HepG2 (cell line): ENCODE results near the gene ZNF443. TPM values are rescaled to one million over a fixed set of nuclear protein-coding genes. Genes with fewer than 3 reads are reported as not detected.

ENCODE experiments used
- AKAP8 ChIP-seq: sonication (generic); formaldehyde crosslinking; IDR thresholded peaks from 2 replicates; pipeline ENCODE4 v1.5.1; 2020; ENCODE audit warnings: mild to moderate bottlenecking, missing genetic modification reagents
- CHD4 ChIP-seq: fragments of 200-600 bp; sonication (generic); IDR thresholded peaks from 2 replicates; pipeline ENCODE4 v1.7.0; 2017; ENCODE audit warnings: mild to moderate bottlenecking, low read length, borderline replicate concordance
- DMTF1 ChIP-seq: sonication (generic); formaldehyde crosslinking; IDR thresholded peaks from 2 replicates; pipeline ENCODE4 v1.4.0; 2020; ENCODE audit warnings: mild to moderate bottlenecking, missing genetic modification reagents
- HBP1 ChIP-seq: IDR thresholded peaks from 2 replicates; pipeline ENCODE4 v1.6.1; 2016; ENCODE audit warnings: low read depth, control low read depth
- HOXA9 ChIP-seq: sonication (generic); formaldehyde crosslinking; IDR thresholded peaks from 2 replicates; pipeline ENCODE4 v1.8.1; 2022; ENCODE audit warnings: missing genetic modification reagents, mild to moderate bottlenecking, moderate library complexity, borderline replicate concordance
- MATR3 ChIP-seq: sonication (generic); formaldehyde crosslinking; IDR thresholded peaks from 2 replicates; pipeline ENCODE4 v1.4.0; 2020; ENCODE audit warnings: missing genetic modification reagents
- RXRB ChIP-seq: IDR thresholded peaks from 2 replicates; pipeline ENCODE4 v1.6.1; 2016; ENCODE audit warnings: borderline replicate concordance, missing genetic modification reagents, missing compliant biosample characterization
- SCMH1 ChIP-seq: sonication (generic); formaldehyde crosslinking; IDR thresholded peaks from 2 replicates; pipeline ENCODE4 v1.9.0; 2021; ENCODE audit warnings: missing genetic modification reagents, mild to moderate bottlenecking, borderline replicate concordance
- SNAPC2 ChIP-seq: sonication (generic); formaldehyde crosslinking; IDR thresholded peaks from 2 replicates; pipeline ENCODE4 v1.8.1; 2022; ENCODE audit warnings: mild to moderate bottlenecking, missing genetic modification reagents
- TFDP1 ChIP-seq: IDR thresholded peaks from 2 replicates; pipeline ENCODE4 v1.6.1; 2016; ENCODE audit warnings: missing compliant biosample characterization, missing genetic modification reagents, borderline replicate concordance
- UBTF ChIP-seq: sonication (generic); formaldehyde crosslinking; IDR thresholded peaks from 2 replicates; pipeline ENCODE4 v1.4.0; 2020; ENCODE audit warnings: mild to moderate bottlenecking, missing genetic modification reagents
- YY1 ChIP-seq: IDR thresholded peaks from 2 replicates; pipeline ENCODE4 v1.6.1; 2011; ENCODE audit warnings: low read length, low read depth, moderate library complexity, mild to moderate bottlenecking; ENCODE audit not compliant: insufficient read depth, insufficient replicate concordance
- ZBTB21 ChIP-seq: sonication (generic); formaldehyde crosslinking; IDR thresholded peaks from 2 replicates; pipeline ENCODE4 v1.4.0; 2020; ENCODE audit warnings: missing genetic modification reagents
- ZC3H13 ChIP-seq: sonication (generic); formaldehyde crosslinking; IDR thresholded peaks from 2 replicates; pipeline ENCODE4 v1.8.1; 2023; ENCODE audit warnings: mild to moderate bottlenecking, missing genetic modification reagents, moderate library complexity
- ZIK1 ChIP-seq: sonication (generic); formaldehyde crosslinking; IDR thresholded peaks from 2 replicates; pipeline ENCODE4 v1.5.0; 2020; ENCODE audit warnings: mild to moderate bottlenecking, low read depth, missing genetic modification reagents, borderline replicate concordance
- ZNF30 ChIP-seq: sonication (generic); formaldehyde crosslinking; IDR thresholded peaks from 2 replicates; pipeline ENCODE4 v1.5.0; 2020; ENCODE audit warnings: mild to moderate bottlenecking, missing genetic modification reagents
- ZNF7 ChIP-seq: IDR thresholded peaks from 2 replicates; pipeline ENCODE4 v1.6.1; 2016; ENCODE audit warnings: missing biosample characterization, missing genetic modification reagents
- polyA plus RNA-seq, 8 experiments: library from polyadenylated mRNA; depleted of rRNA in 3 of 8; stranded (reverse) in 7 of 8; unstranded in 1 of 8; fragments of >200 nt; fragmentation: Illumina TruSeq in 4 of 8; extraction: Trizol in 4 of 8; gene quantifications; 2 replicates each; pipeline versions ENCODE4 v1.2.1 to v1.2.3, GENCODE V29; 2011 to 2016; ENCODE audit warnings: low read depth in 4 of 8, missing spikeins in 1 of 8, mixed read lengths in 1 of 8; ENCODE audit not compliant: insufficient read depth in 1 of 8
- total RNA-seq, 5 experiments: library from RNA; depleted of rRNA; stranded (reverse); fragments of >200 nt; fragmentation: Illumina TruSeq; extraction: Trizol; gene quantifications; 2 replicates each; pipeline ENCODE4 v1.2.3, GENCODE V29; 2016; ENCODE audit warnings: low read depth in 1 of 5
- TF ChIP-seq, protein P1 (sequence below): sonication (generic); formaldehyde crosslinking; IDR thresholded peaks from 2 replicates; pipeline ENCODE4 v1.4.0; 2020; ENCODE audit warnings: mild to moderate bottlenecking, missing genetic modification reagents
- TF ChIP-seq, protein P2 (sequence below): sonication (generic); formaldehyde crosslinking; IDR thresholded peaks from 2 replicates; pipeline ENCODE4 v1.5.0; 2020; ENCODE audit warnings: mild to moderate bottlenecking, missing genetic modification reagents, moderate library complexity

Gene ZNF443
- total and polyA plus RNA-seq, 2 of the 13 experiments (the other 11 are each of a cell fraction or from before 2014, with no cell fraction given) = 3.6 to 19.0 TPM

DNA sequence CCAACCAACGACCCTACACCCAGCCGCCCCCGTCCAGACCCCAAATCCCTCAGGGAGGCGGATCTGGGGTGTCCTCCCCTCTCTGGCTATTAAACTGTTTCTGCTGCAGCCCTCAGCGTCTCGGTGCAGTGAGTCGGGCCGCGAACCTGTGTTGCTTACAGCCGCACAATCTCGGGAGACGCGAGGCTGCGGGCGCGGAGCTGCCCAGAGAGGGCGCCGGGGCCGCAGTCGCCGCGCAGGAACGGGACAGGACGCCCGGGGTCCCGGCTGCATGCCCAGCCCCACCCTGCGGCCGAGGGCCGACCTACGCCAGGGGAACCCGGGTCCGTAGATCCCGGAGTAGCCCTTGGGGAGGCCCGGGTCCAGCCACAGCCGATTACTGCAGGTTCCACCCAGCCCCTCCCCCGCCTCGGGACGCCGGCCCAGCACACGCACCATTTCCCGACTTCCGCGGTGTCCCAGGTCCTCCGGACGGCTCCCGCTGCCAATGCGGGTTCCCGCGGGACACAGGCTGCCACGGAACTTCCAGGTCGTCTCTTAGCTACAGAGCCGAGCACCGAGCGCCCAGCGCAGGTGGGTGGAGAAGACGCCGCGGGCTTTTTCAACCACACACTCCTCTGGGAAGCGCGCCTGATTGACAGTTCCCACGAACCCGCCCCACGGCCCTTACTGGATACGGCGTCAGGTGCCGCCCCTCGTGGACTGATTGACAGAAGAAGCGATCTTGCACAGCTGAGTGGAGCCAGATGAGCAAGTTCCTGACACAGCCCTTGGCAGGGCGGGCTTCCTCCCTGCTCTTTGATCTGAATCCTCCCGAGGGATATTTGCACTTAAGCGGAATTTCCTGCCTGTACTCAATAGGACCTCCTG is 40.0 kb downstream of the ZNF443 start, which contains the start of gene ZNF799 (continued):
- TF ChIP-seq UBTF (CRISPR knock-in tag) (peak; percentile 77; the same call in 1 of the 2 replicates), DMTF1 (no peak), CHD4 (no peak), HBP1 (CRISPR knock-in tag) (0 out of 2 replicates have a peak, but pooled peaks have one; percentile 34), MATR3 (no peak), ZIK1 (CRISPR knock-in tag) (no peak), RXRB (CRISPR knock-in tag) (peak; percentile 52; the same call in 1 of the 2 replicates), ZNF7 (CRISPR knock-in tag) (no peak), SNAPC2 (0 out of 2 replicates have a peak, but pooled peaks have one; percentile 16), SCMH1 (CRISPR knock-in tag) (no peak), AKAP8 (no peak), YY1 (no peak), ZBTB21 (no peak), HOXA9 (CRISPR knock-in tag) (0 out of 2 replicates have a peak, but pooled peaks have one; percentile 74), ZC3H13 (peak; percentile 28), ZNF30 (CRISPR knock-in tag) (no peak), TFDP1 (CRISPR knock-in tag) (peak; percentile 69; the same call in 1 of the 2 replicates)
- TF ChIP-seq, protein P1, sequence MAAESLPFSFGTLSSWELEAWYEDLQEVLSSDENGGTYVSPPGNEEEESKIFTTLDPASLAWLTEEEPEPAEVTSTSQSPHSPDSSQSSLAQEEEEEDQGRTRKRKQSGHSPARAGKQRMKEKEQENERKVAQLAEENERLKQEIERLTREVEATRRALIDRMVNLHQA (CRISPR knock-in tag) = no peak
- TF ChIP-seq, protein P2, sequence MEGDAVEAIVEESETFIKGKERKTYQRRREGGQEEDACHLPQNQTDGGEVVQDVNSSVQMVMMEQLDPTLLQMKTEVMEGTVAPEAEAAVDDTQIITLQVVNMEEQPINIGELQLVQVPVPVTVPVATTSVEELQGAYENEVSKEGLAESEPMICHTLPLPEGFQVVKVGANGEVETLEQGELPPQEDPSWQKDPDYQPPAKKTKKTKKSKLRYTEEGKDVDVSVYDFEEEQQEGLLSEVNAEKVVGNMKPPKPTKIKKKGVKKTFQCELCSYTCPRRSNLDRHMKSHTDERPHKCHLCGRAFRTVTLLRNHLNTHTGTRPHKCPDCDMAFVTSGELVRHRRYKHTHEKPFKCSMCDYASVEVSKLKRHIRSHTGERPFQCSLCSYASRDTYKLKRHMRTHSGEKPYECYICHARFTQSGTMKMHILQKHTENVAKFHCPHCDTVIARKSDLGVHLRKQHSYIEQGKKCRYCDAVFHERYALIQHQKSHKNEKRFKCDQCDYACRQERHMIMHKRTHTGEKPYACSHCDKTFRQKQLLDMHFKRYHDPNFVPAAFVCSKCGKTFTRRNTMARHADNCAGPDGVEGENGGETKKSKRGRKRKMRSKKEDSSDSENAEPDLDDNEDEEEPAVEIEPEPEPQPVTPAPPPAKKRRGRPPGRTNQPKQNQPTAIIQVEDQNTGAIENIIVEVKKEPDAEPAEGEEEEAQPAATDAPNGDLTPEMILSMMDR (CRISPR knock-in tag) = peak; percentile 17; the same call in 1 of the 2 replicates
